ENCODE data around the gene ARHGDIG.

Gene ARHGDIG

DNA sequence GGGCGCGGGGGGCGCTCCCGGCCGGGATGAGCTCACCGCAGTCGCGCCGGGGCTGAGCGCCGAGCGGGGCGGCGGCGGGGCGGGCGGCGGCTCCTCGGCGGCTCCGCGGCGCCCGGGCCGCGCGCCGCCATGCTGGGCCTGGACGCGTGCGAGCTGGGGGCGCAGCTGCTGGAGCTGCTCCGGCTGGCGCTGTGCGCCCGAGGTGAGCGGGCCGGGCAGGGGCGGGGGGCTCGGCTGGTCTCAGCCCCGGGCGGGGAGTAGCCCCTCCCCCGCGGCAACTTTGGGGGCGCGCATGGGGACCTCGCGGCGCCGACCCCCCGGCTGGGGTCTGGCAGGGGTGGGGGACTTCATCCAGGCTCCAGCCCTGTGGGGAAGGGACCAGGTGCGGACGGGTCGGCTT, at the start of gene ARHGDIG:
ARHGDIG (plus strand) TSS at position 40 of the 400 bp plus-strand sequence; CDS start at position 130, 90 bp downstream.
- no peak within 1 kb of the TSS for H3K4me3 ChIP-seq (ENCODE audit: low read depth, low read length)
- TF ChIP-seq, protein P1, sequence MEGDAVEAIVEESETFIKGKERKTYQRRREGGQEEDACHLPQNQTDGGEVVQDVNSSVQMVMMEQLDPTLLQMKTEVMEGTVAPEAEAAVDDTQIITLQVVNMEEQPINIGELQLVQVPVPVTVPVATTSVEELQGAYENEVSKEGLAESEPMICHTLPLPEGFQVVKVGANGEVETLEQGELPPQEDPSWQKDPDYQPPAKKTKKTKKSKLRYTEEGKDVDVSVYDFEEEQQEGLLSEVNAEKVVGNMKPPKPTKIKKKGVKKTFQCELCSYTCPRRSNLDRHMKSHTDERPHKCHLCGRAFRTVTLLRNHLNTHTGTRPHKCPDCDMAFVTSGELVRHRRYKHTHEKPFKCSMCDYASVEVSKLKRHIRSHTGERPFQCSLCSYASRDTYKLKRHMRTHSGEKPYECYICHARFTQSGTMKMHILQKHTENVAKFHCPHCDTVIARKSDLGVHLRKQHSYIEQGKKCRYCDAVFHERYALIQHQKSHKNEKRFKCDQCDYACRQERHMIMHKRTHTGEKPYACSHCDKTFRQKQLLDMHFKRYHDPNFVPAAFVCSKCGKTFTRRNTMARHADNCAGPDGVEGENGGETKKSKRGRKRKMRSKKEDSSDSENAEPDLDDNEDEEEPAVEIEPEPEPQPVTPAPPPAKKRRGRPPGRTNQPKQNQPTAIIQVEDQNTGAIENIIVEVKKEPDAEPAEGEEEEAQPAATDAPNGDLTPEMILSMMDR (IDR thresholded peaks at IDR 0.05; ENCODE audit: low read depth, low read length): no peak

DNA sequence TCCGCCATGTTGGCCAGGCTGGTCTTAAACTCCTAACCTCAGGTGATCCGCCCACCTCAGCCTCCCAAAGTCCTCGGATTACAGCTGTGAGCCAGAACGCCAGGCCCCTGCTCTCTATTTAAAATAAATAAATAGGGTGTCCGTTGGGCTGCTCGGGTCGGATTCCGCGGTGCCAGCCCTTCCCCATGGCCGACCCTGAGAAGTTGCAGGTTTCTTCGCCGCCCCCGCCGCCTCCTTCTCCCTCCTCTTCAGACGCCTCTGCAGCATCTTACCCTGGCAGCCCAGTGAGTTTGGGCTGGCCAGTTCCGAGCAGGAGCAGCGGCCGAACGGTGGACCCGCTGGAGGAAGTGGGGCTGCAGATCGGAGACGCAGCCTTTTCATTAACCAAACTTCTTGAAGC, 49.4 kb upstream of the ARHGDIG start:
- TF ChIP-seq, protein P1 (IDR thresholded peaks at IDR 0.05; ENCODE audit: low read depth, low read length): no peak
- H3K4me3 ChIP-seq (ENCODE audit: low read depth, low read length): no peak overlapping the region

DNA sequence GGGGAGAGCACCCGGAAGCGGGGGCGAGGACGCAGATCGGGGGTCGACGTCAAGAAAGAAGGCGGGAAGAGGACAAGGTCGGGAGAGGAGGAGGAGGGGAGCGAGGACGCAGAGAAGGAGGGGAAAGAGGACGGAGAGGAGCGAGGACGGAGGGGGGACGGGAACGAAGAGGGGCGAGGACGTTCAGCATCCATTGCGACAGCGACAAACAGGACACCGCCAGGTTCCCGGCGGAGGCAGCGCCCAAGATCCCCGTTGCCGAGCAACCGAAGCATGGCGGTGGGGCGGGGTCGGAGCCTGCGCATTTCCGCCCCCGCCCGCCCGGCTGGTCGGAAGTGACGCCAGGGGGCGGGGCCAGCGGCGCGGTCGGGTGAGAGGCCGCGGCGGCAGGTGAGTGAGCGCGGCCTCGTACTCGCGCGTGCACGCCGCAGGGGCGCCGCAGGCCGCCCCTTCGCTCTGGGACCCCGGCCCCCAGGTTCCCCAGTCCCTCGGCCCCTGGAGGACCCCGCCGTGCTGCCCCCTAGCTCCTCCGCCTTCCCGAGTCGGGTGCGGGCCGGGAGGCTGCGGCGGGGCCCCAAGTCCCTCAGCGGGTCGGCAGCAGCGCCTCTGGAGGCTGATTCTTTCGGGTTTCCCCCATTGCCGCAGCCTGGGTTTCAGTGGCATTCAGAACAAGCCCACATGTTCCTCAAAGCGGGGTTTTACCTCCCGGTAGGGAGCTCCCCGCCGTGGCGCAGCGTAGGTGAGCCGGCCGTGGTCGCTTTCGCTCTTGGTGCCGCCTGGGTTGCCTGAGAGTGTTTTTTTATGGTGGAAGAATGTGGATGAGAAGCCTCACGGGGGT, 45.7 kb upstream of the ARHGDIG start, which contains the start of gene FAM234A:
FAM234A (plus strand) TSS at position 354 of the 838 bp plus-strand sequence. CDS start 19,593 bp downstream, outside the sequence.
- TF ChIP-seq, protein P1 (IDR thresholded peaks at IDR 0.05; ENCODE audit: low read depth, low read length): 0 out of 2 replicates have a peak, but pooled peaks have one; percentile 11
- peak within 1 kb of the TSS; percentile 91 for H3K4me3 ChIP-seq (ENCODE audit: low read depth, low read length)

DNA sequence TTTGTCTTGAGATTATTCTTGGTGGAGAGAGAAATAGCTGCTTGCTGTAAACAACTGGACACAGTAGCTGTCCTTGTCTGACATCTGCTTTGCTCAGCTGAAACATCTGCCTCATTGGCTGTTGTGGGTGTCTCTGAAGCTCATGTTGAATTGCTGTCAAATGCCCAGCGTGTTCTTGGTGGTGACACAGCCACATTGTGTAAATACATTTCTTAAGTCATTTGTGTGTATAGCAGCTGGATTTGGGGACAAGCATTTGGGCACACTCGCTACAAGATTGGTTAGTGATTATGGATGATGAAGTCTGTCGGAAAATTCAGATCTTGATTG, 40.5 kb upstream of the ARHGDIG start:
- H3K4me3 ChIP-seq (ENCODE audit: low read depth, low read length): no peak overlapping the region
- TF ChIP-seq, protein P1 (IDR thresholded peaks at IDR 0.05; ENCODE audit: low read depth, low read length): no peak

DNA sequence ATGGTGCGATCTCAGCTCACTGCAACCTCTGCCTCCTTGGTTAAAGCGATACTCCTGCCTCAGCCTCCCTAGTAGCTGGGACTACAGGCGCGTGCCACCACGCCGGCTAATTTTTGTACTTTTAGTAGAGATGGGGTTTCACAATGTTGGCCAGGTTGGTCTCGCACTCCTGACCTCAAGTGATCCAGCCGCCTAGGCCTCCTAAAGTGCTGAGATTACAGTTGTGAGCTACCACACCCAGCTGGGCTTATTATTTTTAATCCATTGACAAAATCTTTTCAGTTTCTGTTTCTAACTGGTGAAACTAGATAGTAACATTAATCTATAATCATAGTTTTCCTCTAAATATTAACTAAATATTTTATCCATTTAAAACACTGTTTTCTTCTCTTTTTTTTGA, 39.8 kb upstream of the ARHGDIG start:
- H3K4me3 ChIP-seq (ENCODE audit: low read depth, low read length): no peak overlapping the region
- TF ChIP-seq, protein P1 (IDR thresholded peaks at IDR 0.05; ENCODE audit: low read depth, low read length): no peak

DNA sequence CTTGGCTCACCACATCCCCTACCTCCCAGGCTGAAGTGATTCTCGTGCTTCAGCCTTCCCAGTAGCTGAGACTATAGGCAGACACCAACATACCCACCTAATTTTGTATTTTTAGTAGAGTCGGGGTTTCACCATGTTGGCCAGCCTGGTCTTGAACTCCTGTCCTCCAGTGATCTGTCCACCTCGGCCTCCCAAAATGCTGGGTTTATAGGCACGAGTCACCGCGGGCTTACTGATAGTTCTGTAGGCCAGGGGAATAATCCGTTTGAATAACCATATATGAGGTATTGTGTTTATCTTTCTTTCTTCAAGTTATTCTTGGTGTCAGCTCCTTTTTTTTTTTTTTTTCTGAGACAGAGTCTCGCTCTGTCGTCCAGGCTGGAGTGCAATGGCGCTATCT, 38.1 kb upstream of the ARHGDIG start:
- TF ChIP-seq, protein P1 (IDR thresholded peaks at IDR 0.05; ENCODE audit: low read depth, low read length): no peak

DNA sequence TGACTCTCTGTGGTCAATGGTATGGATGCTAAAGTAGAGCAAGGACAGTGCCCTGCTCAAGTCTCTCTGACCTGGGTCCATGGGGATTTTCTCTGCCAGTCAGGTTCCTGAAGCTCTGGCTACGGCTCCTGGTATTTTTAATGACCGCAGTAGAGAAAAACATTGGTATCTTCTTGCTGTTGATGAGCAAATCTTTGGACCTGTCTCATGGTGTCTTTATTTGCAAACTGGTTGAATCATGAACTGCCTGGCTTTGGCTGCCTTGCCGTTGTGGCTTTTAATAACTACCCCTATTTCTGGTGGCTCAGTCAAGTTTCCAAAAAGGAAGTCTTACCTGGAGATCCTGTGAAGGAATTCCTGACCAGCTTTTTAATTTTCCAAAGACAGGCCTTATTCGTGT, 37.0 kb upstream of the ARHGDIG start:
- no peak overlapping the region for H3K4me3 ChIP-seq (ENCODE audit: low read depth, low read length)
- TF ChIP-seq, protein P1 (IDR thresholded peaks at IDR 0.05; ENCODE audit: low read depth, low read length): no peak

More for the DNA sequence above, 38.1 kb upstream of the ARHGDIG start:
- no peak overlapping the region for H3K4me3 ChIP-seq (ENCODE audit: low read depth, low read length)
